Body of pancreas (tissue), 4 donors: ENCODE measurements around the gene OR56B4.

ENCODE experiments used
- POLR2A ChIP-seq, 3 donors: fragments of 450-650 bp; IDR thresholded peaks; one replicate each; pipeline ENCODE4 v1.6.1; 2016; ENCODE audit warnings: antibody characterized with exemption in 3 of 3, mild to moderate bottlenecking in 2 of 3
- TF ChIP-seq, protein P1 (sequence below), 7 experiments: fragments of 450-650 bp in 4 of 7; fragments of 200-600 bp in 3 of 7; sonication (generic) in 3 of 7; IDR thresholded peaks; one replicate each; pipeline ENCODE4 v1.5.1; 2016 to 2019; ENCODE audit warnings: antibody characterized with exemption in 7 of 7

GRCh38 chr11:6061475-6061874, 46.0 kb upstream of the OR56B4 start:
- TF ChIP-seq POLR2A (IDR thresholded peaks at IDR 0.05), result no peak
- TF ChIP-seq, protein P1, sequence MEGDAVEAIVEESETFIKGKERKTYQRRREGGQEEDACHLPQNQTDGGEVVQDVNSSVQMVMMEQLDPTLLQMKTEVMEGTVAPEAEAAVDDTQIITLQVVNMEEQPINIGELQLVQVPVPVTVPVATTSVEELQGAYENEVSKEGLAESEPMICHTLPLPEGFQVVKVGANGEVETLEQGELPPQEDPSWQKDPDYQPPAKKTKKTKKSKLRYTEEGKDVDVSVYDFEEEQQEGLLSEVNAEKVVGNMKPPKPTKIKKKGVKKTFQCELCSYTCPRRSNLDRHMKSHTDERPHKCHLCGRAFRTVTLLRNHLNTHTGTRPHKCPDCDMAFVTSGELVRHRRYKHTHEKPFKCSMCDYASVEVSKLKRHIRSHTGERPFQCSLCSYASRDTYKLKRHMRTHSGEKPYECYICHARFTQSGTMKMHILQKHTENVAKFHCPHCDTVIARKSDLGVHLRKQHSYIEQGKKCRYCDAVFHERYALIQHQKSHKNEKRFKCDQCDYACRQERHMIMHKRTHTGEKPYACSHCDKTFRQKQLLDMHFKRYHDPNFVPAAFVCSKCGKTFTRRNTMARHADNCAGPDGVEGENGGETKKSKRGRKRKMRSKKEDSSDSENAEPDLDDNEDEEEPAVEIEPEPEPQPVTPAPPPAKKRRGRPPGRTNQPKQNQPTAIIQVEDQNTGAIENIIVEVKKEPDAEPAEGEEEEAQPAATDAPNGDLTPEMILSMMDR (IDR thresholded peaks at IDR 0.05), result no peak
